ENCODE results near the gene NOVA1.

The NOVA1 gene

GRCh38 chr14:26538176-26538575 is 59.7 kb downstream of the NOVA1 start:
- Histone ChIP-seq H3K27me3 (ENCODE audit: insufficient read depth, low read length, poor library complexity, severe bottlenecking) (no peaks in the 10 kb centered on the region), H3K4me1 (ENCODE audit: insufficient read depth, low read length, poor library complexity, severe bottlenecking) (no peaks in the 10 kb centered on the region), H4K20me1 (ENCODE audit: insufficient read depth, low read length, poor library complexity, severe bottlenecking) (no peaks in the 10 kb centered on the region), H3K9ac (ENCODE audit: low read depth, low read length, poor library complexity, severe bottlenecking) (no peak overlapping the region), H3K79me2 (ENCODE audit: insufficient read depth, low read length) (no peaks in the 10 kb centered on the region), H3K9me2 (replicated peaks; ENCODE audit: low read depth, low read length) (no peaks in the 10 kb centered on the region), H3K9me3 (ENCODE audit: insufficient read depth, low read depth, low read length) (no peaks in the 10 kb centered on the region), H2AFZ (ENCODE audit: low read length) (no peak overlapping the region), H3K36me3 (ENCODE audit: insufficient read depth, low read length) (no peaks in the 10 kb centered on the region), H3F3A (ENCODE audit: low read depth) (no peaks in the 10 kb centered on the region), H3K4me2 (ENCODE audit: low read depth, low read length, poor library complexity, severe bottlenecking) (no peak overlapping the region), H3K4me3 (ENCODE audit: low read length, poor library complexity, severe bottlenecking) (no peak overlapping the region)
- TF ChIP-seq EZH2phosphoT487 (IDR thresholded peaks at IDR 0.05; ENCODE audit: borderline replicate concordance) (no peak), CTCF (conservative IDR thresholded peaks at IDR 0.05; ENCODE audit: low read length) (no peak)

GRCh38 chr14:26531894-26532293 is 65.9 kb downstream of the NOVA1 start:
- Histone ChIP-seq H3K4me2 (ENCODE audit: low read depth, low read length, poor library complexity, severe bottlenecking) (no peak overlapping the region), H4K20me1 (ENCODE audit: insufficient read depth, low read length, poor library complexity, severe bottlenecking) (no peaks in the 10 kb centered on the region), H3K27me3 (ENCODE audit: insufficient read depth, low read length, poor library complexity, severe bottlenecking) (no peaks in the 10 kb centered on the region), H3K9me3 (ENCODE audit: insufficient read depth, low read depth, low read length) (no peaks in the 10 kb centered on the region), H3K79me2 (ENCODE audit: insufficient read depth, low read length) (no peaks in the 10 kb centered on the region), H2AFZ (ENCODE audit: low read length) (no peak overlapping the region), H3K4me3 (ENCODE audit: low read length, poor library complexity, severe bottlenecking) (no peak overlapping the region), H3F3A (ENCODE audit: low read depth) (no peaks in the 10 kb centered on the region), H3K4me1 (ENCODE audit: insufficient read depth, low read length, poor library complexity, severe bottlenecking) (no peaks in the 10 kb centered on the region), H3K36me3 (ENCODE audit: insufficient read depth, low read length) (no peaks in the 10 kb centered on the region), H3K9me2 (replicated peaks; ENCODE audit: low read depth, low read length) (no peaks in the 10 kb centered on the region), H3K9ac (ENCODE audit: low read depth, low read length, poor library complexity, severe bottlenecking) (no peak overlapping the region)
- TF ChIP-seq EZH2phosphoT487 (IDR thresholded peaks at IDR 0.05; ENCODE audit: borderline replicate concordance): no peak
- TF ChIP-seq CTCF (conservative IDR thresholded peaks at IDR 0.05; ENCODE audit: low read length): no peak

GRCh38 chr14:26528415-26529182 is 69.2 kb downstream of the NOVA1 start:
- no peaks in the 10 kb centered on the region for H3F3A ChIP-seq (ENCODE audit: low read depth)
- H3K4me3 ChIP-seq (ENCODE audit: low read length, poor library complexity, severe bottlenecking): no peak overlapping the region
- H3K36me3 ChIP-seq (ENCODE audit: insufficient read depth, low read length): no peaks in the 10 kb centered on the region
- no peaks in the 10 kb centered on the region for H3K4me1 ChIP-seq (ENCODE audit: insufficient read depth, low read length, poor library complexity, severe bottlenecking)
- H3K9ac ChIP-seq (ENCODE audit: low read depth, low read length, poor library complexity, severe bottlenecking): no peak overlapping the region
- no peaks in the 10 kb centered on the region for H3K9me2 ChIP-seq (replicated peaks; ENCODE audit: low read depth, low read length)
- no peak overlapping the region for H3K4me2 ChIP-seq (ENCODE audit: low read depth, low read length, poor library complexity, severe bottlenecking)
- no peaks in the 10 kb centered on the region for H4K20me1 ChIP-seq (ENCODE audit: insufficient read depth, low read length, poor library complexity, severe bottlenecking)
- no peaks in the 10 kb centered on the region for H3K27me3 ChIP-seq (ENCODE audit: insufficient read depth, low read length, poor library complexity, severe bottlenecking)
- no peak for TF ChIP-seq EZH2phosphoT487 (IDR thresholded peaks at IDR 0.05; ENCODE audit: borderline replicate concordance)
- no peak for TF ChIP-seq CTCF (conservative IDR thresholded peaks at IDR 0.05; ENCODE audit: low read length)
- no peaks in the 10 kb centered on the region for H3K79me2 ChIP-seq (ENCODE audit: insufficient read depth, low read length)
- no peaks in the 10 kb centered on the region for H3K9me3 ChIP-seq (ENCODE audit: insufficient read depth, low read depth, low read length)
- H2AFZ ChIP-seq (ENCODE audit: low read length): no peak overlapping the region

Data from Loucy (cell line).